HFFc6 (cell line): ENCODE results near the gene SLC25A29. TPM values are rescaled to one million over a fixed set of nuclear protein-coding genes. Genes with fewer than 3 reads are reported as not detected.

ENCODE experiments used
- DNase-seq: peaks from one replicate; pipeline ENCODE4 v3.0.0-alpha.2; 2018
- H3K27ac Mint-ChIP-seq: 2 replicates; pipeline ENCODE4 v1.8.0; 2020; ENCODE audit warnings: mild to moderate bottlenecking, mixed read lengths
- H3K27me3 Mint-ChIP-seq: 2 replicates; pipeline ENCODE4 v1.8.0; 2021; ENCODE audit warnings: mild to moderate bottlenecking, moderate library complexity, mixed read lengths; ENCODE audit not compliant: insufficient read depth
- H3K36me3 Mint-ChIP-seq: 2 replicates; pipeline ENCODE4 v1.8.0; 2021; ENCODE audit warnings: low read depth, mixed read lengths
- H3K4me1 Mint-ChIP-seq: 2 replicates; pipeline ENCODE4 v1.8.0; 2020; ENCODE audit warnings: low read depth, mixed read lengths
- H3K4me3 Mint-ChIP-seq: 2 replicates; pipeline ENCODE4 v1.8.0; 2020; ENCODE audit warnings: mild to moderate bottlenecking, moderate library complexity, mixed read lengths
- H3K9me3 Mint-ChIP-seq: 2 replicates; pipeline ENCODE4 v1.8.0; 2020; ENCODE audit warnings: mild to moderate bottlenecking, mixed read lengths
- total RNA-seq, 6 experiments: library from RNA; stranded (reverse); fragmentation: NEBNext Ultra II Directional; extraction: Animal tissue kit (Norgen Biotek cat#: 25700); gene quantifications; 2 replicates in 1 of 6; 3 replicates in 5 of 6; pipeline ENCODE4 v1.2.3, GENCODE V29; 2021
- TF ChIP-seq, protein P1 (sequence below): fragments of 200-600 bp; sonication (generic); IDR thresholded peaks from 2 replicates; pipeline ENCODE4 v1.5.0; 2021; ENCODE audit warnings: antibody characterized with exemption, mild to moderate bottlenecking

The SLC25A29 gene
- total RNA-seq, 6 experiments from 2014 or later = 6.5 to 8.6 (median 7.7) TPM

GRCh38 chr14:100333827-100334226, 27.6 kb upstream of the SLC25A29 start:
- Mint-ChIP-seq H3K27ac (no peak overlapping the region), H3K4me1 (no peaks in the 10 kb centered on the region), H3K27me3 (no peaks in the 10 kb centered on the region; the same call in none of the 2 replicates), H3K4me3 (no peak overlapping the region), H3K9me3 (no peaks in the 10 kb centered on the region), H3K36me3 (peaks cover 18% of the 10 kb centered on the region)
- TF ChIP-seq, protein P1, sequence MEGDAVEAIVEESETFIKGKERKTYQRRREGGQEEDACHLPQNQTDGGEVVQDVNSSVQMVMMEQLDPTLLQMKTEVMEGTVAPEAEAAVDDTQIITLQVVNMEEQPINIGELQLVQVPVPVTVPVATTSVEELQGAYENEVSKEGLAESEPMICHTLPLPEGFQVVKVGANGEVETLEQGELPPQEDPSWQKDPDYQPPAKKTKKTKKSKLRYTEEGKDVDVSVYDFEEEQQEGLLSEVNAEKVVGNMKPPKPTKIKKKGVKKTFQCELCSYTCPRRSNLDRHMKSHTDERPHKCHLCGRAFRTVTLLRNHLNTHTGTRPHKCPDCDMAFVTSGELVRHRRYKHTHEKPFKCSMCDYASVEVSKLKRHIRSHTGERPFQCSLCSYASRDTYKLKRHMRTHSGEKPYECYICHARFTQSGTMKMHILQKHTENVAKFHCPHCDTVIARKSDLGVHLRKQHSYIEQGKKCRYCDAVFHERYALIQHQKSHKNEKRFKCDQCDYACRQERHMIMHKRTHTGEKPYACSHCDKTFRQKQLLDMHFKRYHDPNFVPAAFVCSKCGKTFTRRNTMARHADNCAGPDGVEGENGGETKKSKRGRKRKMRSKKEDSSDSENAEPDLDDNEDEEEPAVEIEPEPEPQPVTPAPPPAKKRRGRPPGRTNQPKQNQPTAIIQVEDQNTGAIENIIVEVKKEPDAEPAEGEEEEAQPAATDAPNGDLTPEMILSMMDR = no peak
- no peak for DNase-seq

- no peak overlapping the region for H3K27ac Mint-ChIP-seq
- no peaks in the 10 kb centered on the region for H3K4me1 Mint-ChIP-seq
- H3K27me3 Mint-ChIP-seq = no peaks in the 10 kb centered on the region; the same call in none of the 2 replicates
- peaks cover 18% of the 10 kb centered on the region for H3K36me3 Mint-ChIP-seq
- H3K4me3 Mint-ChIP-seq = no peak overlapping the region
- TF ChIP-seq, protein P1 = no peak
- H3K9me3 Mint-ChIP-seq = no peaks in the 10 kb centered on the region
- DNase-seq = no peak
Observed at GRCh38 chr14:100333311-100333710, 27.1 kb upstream of the SLC25A29 start.

DNA sequence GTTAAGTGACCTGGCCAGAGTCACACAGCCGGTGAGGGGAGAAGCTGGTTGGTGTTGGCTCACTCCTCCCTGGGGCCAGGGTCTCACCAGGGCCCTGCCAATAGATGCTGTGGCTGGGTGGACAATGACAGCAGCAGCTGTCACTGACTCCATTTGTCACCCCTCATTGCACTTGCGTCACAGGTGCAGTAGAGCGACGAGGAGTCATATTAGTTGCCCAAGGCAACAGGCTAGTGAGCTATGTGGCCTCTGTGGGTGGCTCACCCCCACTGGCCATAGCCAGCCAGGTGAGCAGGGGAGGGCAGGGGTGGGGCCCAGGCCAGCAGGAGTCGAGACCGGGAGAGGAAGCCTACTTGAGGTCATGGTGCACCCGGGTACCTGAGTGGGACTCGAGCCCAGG, 26.6 kb upstream of the SLC25A29 start:
- no peaks in the 10 kb centered on the region for H3K4me1 Mint-ChIP-seq
- no peaks in the 10 kb centered on the region for H3K9me3 Mint-ChIP-seq
- DNase-seq = no peak
- H3K27me3 Mint-ChIP-seq = no peaks in the 10 kb centered on the region; the same call in none of the 2 replicates
- peaks cover 18% of the 10 kb centered on the region for H3K36me3 Mint-ChIP-seq
- no peak overlapping the region for H3K27ac Mint-ChIP-seq
- TF ChIP-seq, protein P1 = no peak
- H3K4me3 Mint-ChIP-seq = no peak overlapping the region

DNA sequence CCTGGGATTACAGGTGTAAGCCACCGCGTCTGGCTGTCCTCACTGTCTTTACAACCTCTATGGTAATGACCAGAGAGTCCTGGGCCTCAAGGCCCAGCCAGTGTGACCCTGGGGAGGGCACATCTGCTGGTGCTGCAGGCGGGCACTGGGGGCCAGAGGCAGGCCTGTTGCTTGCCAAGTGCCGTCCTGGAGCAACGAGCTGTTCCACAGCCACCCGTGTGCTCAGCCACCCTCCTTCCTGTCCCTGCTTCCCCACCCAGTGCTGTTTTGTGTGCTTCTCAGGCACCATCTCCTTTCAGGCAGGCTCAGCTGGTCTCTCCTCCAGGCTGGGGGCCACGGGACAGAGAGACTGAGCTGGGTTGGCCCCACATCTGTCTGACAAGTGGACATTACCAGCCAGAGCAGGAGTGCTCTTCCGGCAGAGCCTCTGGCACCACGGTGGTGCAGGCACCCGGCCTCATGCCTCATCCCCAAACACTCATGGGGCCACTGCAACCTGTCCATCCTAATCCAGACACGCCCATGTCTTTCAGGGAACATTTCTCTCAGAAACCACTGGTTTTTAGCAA, 25.9 kb upstream of the SLC25A29 start:
- no peak overlapping the region for H3K4me3 Mint-ChIP-seq
- H3K36me3 Mint-ChIP-seq = peaks cover 17% of the 10 kb centered on the region
- TF ChIP-seq, protein P1 = no peak
- no peaks in the 10 kb centered on the region; the same call in none of the 2 replicates for H3K27me3 Mint-ChIP-seq
- DNase-seq = no peak
- no peak overlapping the region for H3K27ac Mint-ChIP-seq
- no peaks in the 10 kb centered on the region for H3K9me3 Mint-ChIP-seq
- no peaks in the 10 kb centered on the region for H3K4me1 Mint-ChIP-seq

- DNase-seq = no peak
- H3K27ac Mint-ChIP-seq = no peak overlapping the region
- H3K4me3 Mint-ChIP-seq = no peak overlapping the region
- TF ChIP-seq, protein P1 = no peak
- peaks cover 7% of the 10 kb centered on the region for H3K27me3 Mint-ChIP-seq
- H3K4me1 Mint-ChIP-seq = no peaks in the 10 kb centered on the region
- H3K36me3 Mint-ChIP-seq = peaks cover 7% of the 10 kb centered on the region; the same call in 1 of the 2 replicates
- no peaks in the 10 kb centered on the region for H3K9me3 Mint-ChIP-seq
Observed at GRCh38 chr14:100330388-100330931, 24.2 kb upstream of the SLC25A29 start.
